Thymus (tissue), 11 donors: ENCODE data around the gene FLAD1. TPM values are rescaled to one million over a fixed set of nuclear protein-coding genes. Genes with fewer than 3 reads are reported as not detected.

ENCODE experiments used
- DNase-seq, 9 donors: peaks; one replicate each; pipeline ENCODE4 v3.0.0-alpha.2; 2013; ENCODE audit warnings: low spot score in 9 of 9, low read depth in 6 of 9, missing footprints in 1 of 9
- H3K27ac ChIP-seq, 2 donors: one replicate each; pipeline ENCODE4 v1.5.1; 2013; ENCODE audit warnings: control low read depth in 1 of 2, low read depth in 1 of 2, low read length in 1 of 2, mild to moderate bottlenecking in 1 of 2, moderate library complexity in 1 of 2
- H3K27me3 ChIP-seq, 2 donors: one replicate each; pipeline ENCODE4 v1.5.1; 2013; ENCODE audit warnings: low read length in 1 of 2; ENCODE audit not compliant: control insufficient read depth in 2 of 2, insufficient read depth in 1 of 2
- H3K36me3 ChIP-seq, 2 donors: one replicate each; pipeline ENCODE4 v1.5.1; 2013; ENCODE audit warnings: low read length in 1 of 2, mild to moderate bottlenecking in 1 of 2, moderate library complexity in 1 of 2; ENCODE audit not compliant: control insufficient read depth in 2 of 2, insufficient read depth in 2 of 2
- H3K4me1 ChIP-seq, 2 donors: one replicate each; pipeline ENCODE4 v1.5.1; 2013; ENCODE audit warnings: low read length in 2 of 2; ENCODE audit not compliant: control insufficient read depth in 2 of 2, insufficient read depth in 2 of 2
- H3K4me3 ChIP-seq, 2 donors: one replicate each; pipeline ENCODE4 v1.5.1; 2013; ENCODE audit warnings: low read length in 2 of 2, control low read depth in 1 of 2, mild to moderate bottlenecking in 1 of 2
- H3K9me3 ChIP-seq, 2 donors: one replicate each; pipeline ENCODE4 v1.5.1; 2013; ENCODE audit warnings: low read length in 1 of 2, mild to moderate bottlenecking in 1 of 2; ENCODE audit not compliant: control insufficient read depth in 2 of 2, insufficient read depth in 1 of 2
- WGBS: extraction: QIAGEN DNeasy Blood & Tissue Kit; methylation state at CpG from one replicate; pipeline ENCODE4 v1.1.7; 2013; 5-methylcytosine and 5-hydroxymethylcytosine counted together
- polyA plus RNA-seq: library from polyadenylated mRNA; stranded (reverse); fragments of 200-250 nt; gene quantifications from one replicate; pipeline ENCODE4 v1.2.3, GENCODE V29; 2013
- total RNA-seq: library from RNA; stranded (reverse); fragments of 120-200 nt; gene quantifications from one replicate; pipeline ENCODE4 v1.2.4, GENCODE V29; 2013
- donor health status: healthy.

Gene FLAD1
- total and polyA plus RNA-seq, 2 donors, result 26.7 to 34.8 TPM

GRCh38 chr1:155019377-155020245, 36.5 kb downstream of the FLAD1 start:
- no peak for DNase-seq
- no peak overlapping the region for H3K4me3 ChIP-seq
- H3K36me3 ChIP-seq, result peaks cover 6 to 7% of the 10 kb centered on the region in 2 donors
- peaks cover 12 to 83% of the 10 kb centered on the region in 2 donors for H3K27me3 ChIP-seq
- WGBS, result 80% methylated on average over 11 of the region's 11 CpGs
- H3K27ac ChIP-seq, result peak overlapping the region in 1 of 2 donors; percentile 55
- H3K9me3 ChIP-seq, result peaks cover 5 to 10% of the 10 kb centered on the region in 2 donors
- peaks cover 35 to 52% of the 10 kb centered on the region in 2 donors for H3K4me1 ChIP-seq

- Histone ChIP-seq H3K9me3 (peaks cover 3 to 7% of the 10 kb centered on the region in 2 donors), H3K27me3 (peaks cover 8 to 65% of the 10 kb centered on the region in 2 donors), H3K27ac (no peak overlapping the region), H3K4me1 (peaks cover 14 to 25% of the 10 kb centered on the region in 2 donors), H3K4me3 (no peak overlapping the region), H3K36me3 (no peaks in the 10 kb centered on the region)
- DNase-seq, result no peak
- 86% methylated on average over 8 of the region's 8 CpGs for WGBS
Observed at GRCh38 chr1:155022136-155022926, 39.2 kb downstream of the FLAD1 start.

GRCh38 chr1:155022927-155023236, 39.7 kb downstream of the FLAD1 start:
- peaks cover 8 to 60% of the 10 kb centered on the region in 2 donors for H3K27me3 ChIP-seq
- no peak overlapping the region for H3K27ac ChIP-seq
- no peak for DNase-seq
- H3K4me3 ChIP-seq, result no peak overlapping the region
- H3K36me3 ChIP-seq, result no peaks in the 10 kb centered on the region
- H3K9me3 ChIP-seq, result peaks cover 0 to 1% of the 10 kb centered on the region in 2 donors
- H3K4me1 ChIP-seq, result peaks cover 9 to 19% of the 10 kb centered on the region in 2 donors
- whole genome bisulfite sequencing, result 67% methylated on average over 4 of the region's 4 CpGs

GRCh38 chr1:155023627-155024026, 40.5 kb downstream of the FLAD1 start:
- DNase-seq, result no peak
- Histone ChIP-seq H3K27ac (no peak overlapping the region), H3K36me3 (no peaks in the 10 kb centered on the region), H3K27me3 (peaks cover 8 to 53% of the 10 kb centered on the region in 2 donors), H3K9me3 (no peaks in the 10 kb centered on the region), H3K4me3 (no peak overlapping the region), H3K4me1 (peaks cover 7 to 14% of the 10 kb centered on the region in 2 donors)
- WGBS, result 98% methylated on average over 5 of the region's 5 CpGs

GRCh38 chr1:155024315-155024714, 41.2 kb downstream of the FLAD1 start:
- Histone ChIP-seq H3K9me3 (no peaks in the 10 kb centered on the region), H3K4me3 (no peak overlapping the region), H3K27ac (no peak overlapping the region), H3K27me3 (peaks cover 8 to 51% of the 10 kb centered on the region in 2 donors), H3K36me3 (no peaks in the 10 kb centered on the region), H3K4me1 (peaks cover 7% of the 10 kb centered on the region in 2 donors)
- no peak for DNase-seq
- WGBS, result 90% methylated on average over 9 of the region's 9 CpGs

GRCh38 chr1:155026154-155026553, 43.0 kb downstream of the FLAD1 start:
- peaks cover 8 to 56% of the 10 kb centered on the region in 2 donors for H3K27me3 ChIP-seq
- no peak overlapping the region for H3K27ac ChIP-seq

GRCh38 chr1:155026588-155026987, 43.4 kb downstream of the FLAD1 start:
- Histone ChIP-seq H3K9me3 (peaks cover 0 to 6% of the 10 kb centered on the region in 2 donors), H3K27me3 (peaks cover 8 to 52% of the 10 kb centered on the region in 2 donors), H3K36me3 (no peaks in the 10 kb centered on the region), H3K4me3 (no peak overlapping the region), H3K27ac (no peak overlapping the region), H3K4me1 (no peaks in the 10 kb centered on the region)
- no peak for DNase-seq
- WGBS, result 97% methylated on average over 6 of the region's 6 CpGs

More at GRCh38 chr1:155026154-155026553, 43.0 kb downstream of the FLAD1 start:
- no peak for DNase-seq
- Histone ChIP-seq H3K9me3 (peaks cover 0 to 6% of the 10 kb centered on the region in 2 donors), H3K36me3 (no peaks in the 10 kb centered on the region), H3K4me1 (no peaks in the 10 kb centered on the region), H3K4me3 (no peak overlapping the region)
- WGBS, result 89% methylated on average over 9 of the region's 9 CpGs

- Histone ChIP-seq H3K27ac (no peak overlapping the region), H3K36me3 (no peaks in the 10 kb centered on the region), H3K4me1 (no peaks in the 10 kb centered on the region), H3K4me3 (no peak overlapping the region), H3K9me3 (peaks cover 0 to 6% of the 10 kb centered on the region in 2 donors), H3K27me3 (peaks cover 6 to 46% of the 10 kb centered on the region in 2 donors)
- DNase-seq, result no peak
- WGBS, result 96% methylated on average over 16 of the region's 16 CpGs
Observed at GRCh38 chr1:155029513-155030242, 46.5 kb downstream of the FLAD1 start.
